Keratinocyte (primary cell): ENCODE data around the gene KIF22. TPM values are rescaled to one million over a fixed set of nuclear protein-coding genes. Genes with fewer than 3 reads are reported as not detected.

Experiments used
- DNase-seq: peaks from one replicate; pipeline ENCODE4 v3.0.0-alpha.2; 2011; ENCODE audit warnings: low read depth, missing footprints, low spot score
- FAIRE-seq: peaks from 2 replicates; lab custom pipeline; 2011; peaks lifted over from hg19 to GRCh38; lab: Jason Lieb, UNC
- H2AFZ ChIP-seq: 2 replicates; pipeline ENCODE4 v1.6.0; 2012; ENCODE audit warnings: low read length, control low read depth, inconsistent platforms; ENCODE audit not compliant: control insufficient read depth
- H3K27ac ChIP-seq: 2 replicates; pipeline ENCODE4 v1.5.1; 2011; ENCODE audit warnings: low read length; ENCODE audit not compliant: control insufficient read depth, insufficient read depth
- H3K27me3 ChIP-seq: 3 replicates; pipeline ENCODE4 v1.6.0; 2011; ENCODE audit warnings: low read length; ENCODE audit not compliant: control insufficient read depth, insufficient read depth; ENCODE audit errors: extremely low read depth
- H3K36me3 ChIP-seq, 2 experiments: 2 replicates in 1 of 2; 3 replicates in 1 of 2; pipeline ENCODE4 v1.5.1; 2011; ENCODE audit warnings: low read length in 2 of 2, mild to moderate bottlenecking in 1 of 2; ENCODE audit not compliant: control insufficient read depth in 2 of 2, insufficient read depth in 2 of 2; ENCODE audit errors: extremely low read depth in 1 of 2
- H3K4me1 ChIP-seq: 3 replicates; pipeline ENCODE4 v1.5.1; 2011; ENCODE audit warnings: low read length; ENCODE audit not compliant: control insufficient read depth, insufficient read depth; ENCODE audit errors: extremely low read depth
- H3K4me2 ChIP-seq: 3 replicates; pipeline ENCODE4 v1.6.0; 2011; ENCODE audit warnings: low read depth, low read length; ENCODE audit not compliant: control insufficient read depth, insufficient read depth; ENCODE audit errors: extremely low read depth
- H3K4me3 ChIP-seq, 3 experiments: fragments of 200-600 bp in 1 of 3; sonication (generic) in 1 of 3; 2 replicates in 2 of 3; 3 replicates in 1 of 3; pipeline ENCODE4 v1.5.1; 2011 to 2016; ENCODE audit warnings: low read length in 3 of 3, mild to moderate bottlenecking in 3 of 3, control low read depth in 2 of 3, inconsistent platforms in 1 of 3, low read depth in 1 of 3, mixed read lengths in 1 of 3, mixed run types in 1 of 3, moderate library complexity in 1 of 3; ENCODE audit not compliant: control insufficient read depth in 2 of 3, insufficient read depth in 2 of 3; ENCODE audit errors: extremely low read depth in 1 of 3
- H3K79me2 ChIP-seq: 2 replicates; pipeline ENCODE4 v1.6.0; 2012; ENCODE audit warnings: low read length; ENCODE audit not compliant: control insufficient read depth, insufficient read depth
- H3K9ac ChIP-seq: 3 replicates; pipeline ENCODE4 v1.6.0; 2011; ENCODE audit warnings: low read length; ENCODE audit not compliant: control insufficient read depth, insufficient read depth; ENCODE audit errors: extremely low read depth
- H3K9me1 ChIP-seq: 3 replicates; pipeline ENCODE4 v1.6.0; 2011; ENCODE audit warnings: low read length; ENCODE audit not compliant: control insufficient read depth, insufficient read depth; ENCODE audit errors: extremely low read depth
- H3K9me3 ChIP-seq: 2 replicates; pipeline ENCODE4 v1.5.1; 2012; ENCODE audit warnings: low read depth, low read length; ENCODE audit not compliant: control insufficient read depth
- H4K20me1 ChIP-seq: 3 replicates; pipeline ENCODE4 v1.6.0; 2011; ENCODE audit warnings: low read length; ENCODE audit not compliant: control insufficient read depth, insufficient read depth; ENCODE audit errors: extremely low read depth
- EZH2 ChIP-seq: IDR thresholded peaks from one replicate; pipeline ENCODE4 v1.6.1; 2012; ENCODE audit warnings: inconsistent platforms, mild to moderate bottlenecking, low read length, moderate library complexity
- dilution Hi-C: fragments of 300-500 bp; cut with MboI; formaldehyde crosslinking; loops from one replicate; pipeline ENCODE4 v1.7.0; 2020; ENCODE audit warnings: low sequenced_read_pairs; ENCODE audit not compliant: extremely low pct_ligation_motif_present
- polyA plus RNA-seq, 5 experiments: library from polyadenylated mRNA; depleted of rRNA in 3 of 5; stranded (reverse) in 3 of 5; stranded (forward) in 1 of 5; unstranded in 1 of 5; fragments of >200 nt; gene quantifications; 1 replicate in 1 of 5; 2 replicates in 3 of 5; 3 replicates in 1 of 5; pipeline versions ENCODE4 v1.2.1 to v1.2.3, GENCODE V29; 2011 to 2012; ENCODE audit warnings: missing spikeins in 2 of 5, low read depth in 1 of 5, low replicate concordance in 1 of 5
- TF ChIP-seq, protein P1 (sequence below), 3 experiments: IDR thresholded peaks in 1 of 3; conservative IDR thresholded peaks in 1 of 3; optimal IDR thresholded peaks in 1 of 3; 2 replicates in 2 of 3; 3 replicates in 1 of 3; pipeline versions ENCODE3 to v1.5.1; 2011; ENCODE audit warnings: low read length in 3 of 3, mild to moderate bottlenecking in 3 of 3, moderate library complexity in 2 of 3, control low read depth in 1 of 3, inconsistent platforms in 1 of 3; ENCODE audit not compliant: insufficient read depth in 2 of 3; ENCODE audit errors: extremely low read depth in 1 of 3

The KIF22 gene
- polyA plus RNA-seq, 1 donor (not counting 4 experiments of a cell fraction or from before 2014, with no cell fraction given) = 43.7 TPM

DNA sequence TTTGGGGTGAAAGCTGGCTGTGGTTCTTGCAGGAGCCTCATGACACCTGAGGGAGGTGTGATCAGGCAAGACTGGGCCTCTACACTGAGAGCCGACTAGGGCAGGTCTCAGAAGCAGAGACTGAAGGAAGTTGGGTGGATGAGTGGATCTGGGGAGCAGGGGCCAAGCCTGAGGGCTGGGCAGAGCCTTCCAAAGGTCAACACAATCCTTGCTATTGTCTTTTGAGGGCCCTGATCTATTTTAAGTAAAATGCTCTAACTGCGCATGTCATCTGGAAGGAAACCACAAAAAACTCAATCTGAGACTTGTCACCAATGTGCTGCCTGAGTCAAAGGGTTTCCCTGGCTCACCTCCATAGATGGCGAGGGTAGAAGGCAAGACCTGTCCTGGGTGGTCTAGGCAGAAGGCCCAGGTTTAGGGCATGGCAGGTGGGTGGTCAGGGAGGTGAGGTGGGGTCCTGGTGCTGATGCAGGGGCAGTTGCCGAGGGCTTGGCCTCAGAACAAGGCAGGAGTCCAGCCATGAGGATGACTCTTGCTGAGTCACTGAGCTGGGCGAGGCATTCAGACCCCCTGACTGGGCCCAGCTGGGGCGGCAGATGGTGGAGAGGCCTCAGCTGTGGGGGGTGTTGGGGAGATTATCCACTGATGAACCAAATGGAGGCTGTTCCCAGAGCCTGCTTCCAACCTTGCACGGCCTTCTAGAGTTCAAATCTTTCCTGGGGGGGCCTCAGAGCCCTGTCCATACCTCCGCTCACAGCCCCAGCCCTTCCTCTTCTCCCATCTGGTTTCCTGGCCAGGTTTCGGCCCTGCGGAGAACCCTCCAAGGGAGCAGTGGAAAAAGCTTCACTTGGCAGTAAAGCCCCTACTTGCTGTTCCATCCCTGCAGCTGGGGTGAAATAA, 34.8 kb downstream of the KIF22 start:
- no peaks in the 10 kb centered on the region for H3K27me3 ChIP-seq
- peak overlapping the region in 1 of 3 experiments; percentile 21 for H3K4me3 ChIP-seq
- no peak overlapping the region for H3K9ac ChIP-seq
- peak overlapping the region; percentile 34 for H3K27ac ChIP-seq
- peaks cover 41% of the 10 kb centered on the region for H3K4me1 ChIP-seq
- peaks cover 6 to 8% of the 10 kb centered on the region in 2 experiments for H3K36me3 ChIP-seq
- H3K9me3 ChIP-seq = no peaks in the 10 kb centered on the region
- dilution Hi-C loops = no loop called here
- peak overlapping the region; percentile 39 for H3K4me2 ChIP-seq
- no peak for FAIRE-seq
- no peak overlapping the region for H2AFZ ChIP-seq
- no peaks in the 10 kb centered on the region for H4K20me1 ChIP-seq
- DNase-seq = no peak
- TF ChIP-seq, protein P1, sequence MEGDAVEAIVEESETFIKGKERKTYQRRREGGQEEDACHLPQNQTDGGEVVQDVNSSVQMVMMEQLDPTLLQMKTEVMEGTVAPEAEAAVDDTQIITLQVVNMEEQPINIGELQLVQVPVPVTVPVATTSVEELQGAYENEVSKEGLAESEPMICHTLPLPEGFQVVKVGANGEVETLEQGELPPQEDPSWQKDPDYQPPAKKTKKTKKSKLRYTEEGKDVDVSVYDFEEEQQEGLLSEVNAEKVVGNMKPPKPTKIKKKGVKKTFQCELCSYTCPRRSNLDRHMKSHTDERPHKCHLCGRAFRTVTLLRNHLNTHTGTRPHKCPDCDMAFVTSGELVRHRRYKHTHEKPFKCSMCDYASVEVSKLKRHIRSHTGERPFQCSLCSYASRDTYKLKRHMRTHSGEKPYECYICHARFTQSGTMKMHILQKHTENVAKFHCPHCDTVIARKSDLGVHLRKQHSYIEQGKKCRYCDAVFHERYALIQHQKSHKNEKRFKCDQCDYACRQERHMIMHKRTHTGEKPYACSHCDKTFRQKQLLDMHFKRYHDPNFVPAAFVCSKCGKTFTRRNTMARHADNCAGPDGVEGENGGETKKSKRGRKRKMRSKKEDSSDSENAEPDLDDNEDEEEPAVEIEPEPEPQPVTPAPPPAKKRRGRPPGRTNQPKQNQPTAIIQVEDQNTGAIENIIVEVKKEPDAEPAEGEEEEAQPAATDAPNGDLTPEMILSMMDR (optimal IDR thresholded peaks at IDR 0.05 in 1 of 3, IDR thresholded peaks at IDR 0.05 in 1 of 3, conservative IDR thresholded peaks at IDR 0.05 in 1 of 3; ENCODE audit: extremely low read depth in 1 of 3, insufficient read depth in 2 of 3, low read length in 3 of 3) = no peak
- no peak for TF ChIP-seq EZH2
- peaks cover 6% of the 10 kb centered on the region for H3K9me1 ChIP-seq
- peaks cover 70% of the 10 kb centered on the region for H3K79me2 ChIP-seq

DNA sequence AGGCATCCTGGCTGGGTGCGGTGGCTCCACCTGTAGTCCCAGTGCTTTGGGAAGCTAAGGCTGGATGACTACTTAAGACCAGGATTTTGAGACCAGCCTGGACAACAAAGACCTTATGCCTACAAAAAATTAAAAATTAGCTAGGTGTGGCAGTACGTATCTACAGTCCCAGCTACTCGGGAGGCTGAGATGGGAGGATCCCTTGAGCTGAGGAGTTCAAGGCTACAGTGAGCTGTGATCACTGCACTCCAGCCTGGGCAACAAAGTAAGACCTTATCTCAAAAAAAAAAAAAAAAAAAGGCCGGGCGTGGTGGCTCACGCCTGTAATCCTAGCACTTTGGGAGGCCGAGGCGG, 35.8 kb downstream of the KIF22 start:
- peaks cover 36% of the 10 kb centered on the region for H3K4me1 ChIP-seq
- FAIRE-seq = no peak

More for the DNA sequence above, 35.8 kb downstream of the KIF22 start:
- H3K27me3 ChIP-seq = no peaks in the 10 kb centered on the region
- no peak overlapping the region for H3K9ac ChIP-seq
- no peaks in the 10 kb centered on the region for H4K20me1 ChIP-seq
- no peak overlapping the region for H3K27ac ChIP-seq
- TF ChIP-seq, protein P1 (optimal IDR thresholded peaks at IDR 0.05 in 1 of 3, IDR thresholded peaks at IDR 0.05 in 1 of 3, conservative IDR thresholded peaks at IDR 0.05 in 1 of 3; ENCODE audit: extremely low read depth in 1 of 3, insufficient read depth in 2 of 3, low read length in 3 of 3) = no peak
- no peak for TF ChIP-seq EZH2
- peaks cover 6 to 11% of the 10 kb centered on the region in 2 experiments for H3K36me3 ChIP-seq
- peaks cover 65% of the 10 kb centered on the region for H3K79me2 ChIP-seq
- no peak overlapping the region for H3K4me2 ChIP-seq
- H3K9me3 ChIP-seq = no peaks in the 10 kb centered on the region
- DNase-seq = no peak
- dilution Hi-C loops = no loop called here
- no peak overlapping the region for H3K4me3 ChIP-seq
- H2AFZ ChIP-seq = no peak overlapping the region
- peaks cover 6% of the 10 kb centered on the region for H3K9me1 ChIP-seq
